ENCODE measurements around the gene ITGB6.

Gene ITGB6

DNA sequence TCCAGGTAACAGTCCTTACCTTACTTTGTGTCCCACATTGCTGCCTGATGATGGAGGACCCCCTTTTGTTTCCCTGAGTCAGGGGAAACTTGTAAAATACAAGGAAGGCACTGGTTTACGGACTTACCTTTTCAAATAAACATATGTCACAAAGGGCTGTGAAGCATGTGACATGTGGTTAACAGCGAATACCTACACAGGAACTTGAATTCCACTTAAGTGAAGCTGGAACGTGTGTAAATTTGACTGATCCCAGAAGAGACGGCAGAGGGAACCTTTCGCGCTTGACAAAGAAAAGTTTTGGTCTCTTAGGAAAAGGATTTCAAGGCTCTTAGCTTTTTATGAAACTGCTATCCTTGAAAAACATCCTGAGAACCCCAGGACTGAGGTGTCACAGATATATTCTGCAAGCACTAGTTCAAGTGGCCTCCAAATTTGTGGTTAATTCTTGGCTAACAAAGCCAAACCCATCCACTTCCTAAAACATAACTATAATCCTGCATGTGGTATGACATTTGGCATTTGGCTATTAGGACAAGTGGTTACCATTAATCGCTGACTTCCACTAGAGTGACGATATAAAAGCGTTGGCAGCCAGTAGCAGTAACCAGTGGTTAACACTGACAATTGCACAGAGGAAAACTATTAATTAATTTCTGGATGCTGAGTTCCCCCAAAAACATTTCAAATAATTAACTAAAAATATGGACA lies 55.6 kb downstream of the ITGB6 start:
- TF ChIP-seq ZFX (IDR thresholded peaks at IDR 0.05; ENCODE audit: borderline replicate concordance) (no peak), CTCF (IDR thresholded peaks at IDR 0.05) (no peak)
- H3K27ac ChIP-seq = no peak overlapping the region

GRCh38 chr2:160142472-160142871 lies 57.6 kb downstream of the ITGB6 start:
- H3K27ac ChIP-seq = no peak overlapping the region
- TF ChIP-seq ZFX (IDR thresholded peaks at IDR 0.05; ENCODE audit: borderline replicate concordance) (no peak), CTCF (IDR thresholded peaks at IDR 0.05) (no peak)

DNA sequence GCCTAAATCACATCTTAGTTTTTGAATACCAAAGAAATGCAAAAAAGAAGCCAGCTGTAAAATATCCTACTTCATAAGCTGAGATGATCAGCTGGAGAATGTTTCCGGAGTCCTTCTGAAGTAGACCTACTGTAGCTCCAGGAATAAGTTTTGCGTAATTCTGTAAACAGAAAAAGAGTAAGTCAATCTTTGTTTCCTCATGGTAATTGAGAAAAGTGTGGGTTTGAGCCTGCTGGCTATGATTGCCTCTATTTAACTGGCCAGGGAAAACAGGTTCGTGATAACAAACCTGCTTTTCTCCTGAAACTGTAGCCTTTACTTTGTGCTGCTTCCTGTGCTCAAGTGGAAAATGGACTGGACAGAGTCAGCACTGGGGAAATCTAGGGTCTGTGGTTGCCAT lies 58.2 kb downstream of the ITGB6 start:
- TF ChIP-seq CTCF (IDR thresholded peaks at IDR 0.05) = no peak
- no peak for TF ChIP-seq ZFX (IDR thresholded peaks at IDR 0.05; ENCODE audit: borderline replicate concordance)
- no peak overlapping the region for H3K27ac ChIP-seq

DNA sequence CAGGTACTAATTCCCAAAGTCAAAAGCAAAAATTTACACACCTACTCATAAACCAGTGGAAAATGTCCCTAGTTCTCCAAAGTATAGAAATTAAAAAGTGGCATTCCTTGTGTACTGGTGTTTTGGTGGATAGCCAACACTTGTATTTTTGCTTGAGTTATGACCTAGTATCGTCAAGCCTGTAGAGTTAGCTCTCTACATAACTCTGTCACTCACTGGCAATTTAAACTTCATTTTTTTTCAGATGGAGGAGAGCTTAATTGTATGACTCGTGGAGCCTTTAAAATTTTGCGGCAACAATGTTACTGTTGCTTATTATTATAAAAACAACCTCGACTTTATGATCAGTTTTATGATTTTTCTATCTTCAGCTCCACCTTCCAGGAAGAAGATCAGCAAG lies 58.7 kb downstream of the ITGB6 start:
- no peak overlapping the region for H3K27ac ChIP-seq
- TF ChIP-seq CTCF (IDR thresholded peaks at IDR 0.05) (no peak), ZFX (IDR thresholded peaks at IDR 0.05; ENCODE audit: borderline replicate concordance) (no peak)

DNA sequence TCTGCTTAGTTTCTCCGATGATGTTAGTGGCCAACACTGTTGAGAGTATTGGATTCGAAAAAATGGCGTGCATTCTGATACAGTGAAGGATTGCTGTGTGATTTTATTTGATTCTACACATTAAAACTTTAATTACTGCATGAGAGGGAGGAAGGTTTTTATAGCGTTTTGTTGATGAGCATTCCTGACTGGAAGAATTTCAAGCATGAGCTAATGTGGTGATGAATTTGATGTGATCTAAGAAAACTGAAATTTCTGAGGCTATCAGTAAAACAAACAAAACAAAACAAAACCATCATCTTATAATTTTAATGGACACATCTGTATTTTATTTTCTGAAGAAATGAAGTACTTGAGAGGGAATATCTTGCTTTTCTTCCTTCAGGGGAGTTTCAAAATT lies 59.6 kb downstream of the ITGB6 start:
- TF ChIP-seq ZFX (IDR thresholded peaks at IDR 0.05; ENCODE audit: borderline replicate concordance) (no peak), CTCF (IDR thresholded peaks at IDR 0.05) (no peak)
- H3K27ac ChIP-seq = no peak overlapping the region

GRCh38 chr2:160139991-160140390 lies 60.1 kb downstream of the ITGB6 start:
- H3K27ac ChIP-seq = no peak overlapping the region
- TF ChIP-seq CTCF (IDR thresholded peaks at IDR 0.05) (no peak), ZFX (IDR thresholded peaks at IDR 0.05; ENCODE audit: borderline replicate concordance) (no peak)

GRCh38 chr2:160139350-160139749 lies 60.7 kb downstream of the ITGB6 start:
- no peak for TF ChIP-seq CTCF (IDR thresholded peaks at IDR 0.05)
- no peak for TF ChIP-seq ZFX (IDR thresholded peaks at IDR 0.05; ENCODE audit: borderline replicate concordance)
- H3K27ac ChIP-seq = no peak overlapping the region
